ENCODE measurements around the gene NUCB1. TPM values are rescaled to one million over a fixed set of nuclear protein-coding genes. Genes with fewer than 3 reads are reported as not detected.

NUCB1 gene
- total RNA-seq, 1 donor from 2014 or later: 246 TPM

GRCh38 chr19:48953141-48953540 lies 53.0 kb downstream of the NUCB1 start:
- DNase-seq (ENCODE audit: missing footprints) (no peak), ATAC-seq (no peak)
- intact Hi-C loops (cut with DNase I): loop anchor here (5.0 kb wide), 1 partner anchor 51 kb away; the partner anchor contains the start of gene NUCB1

- DNase-seq (ENCODE audit: missing footprints): no peak
- intact Hi-C loops (cut with DNase I): loop anchor here (5.0 kb wide), 1 partner anchor 52 kb away; the partner anchor contains the start of gene NUCB1
- ATAC-seq: no peak
These were observed 54.0 kb downstream of the NUCB1 start for GRCh38 chr19:48953990-48954594.

GRCh38 chr19:48954595-48955307 lies 54.6 kb downstream of the NUCB1 start, which contains the start of gene BAX:
TSS of gene BAX (plus strand) at chr19:48954875. CDS start at chr19:48954929, 54 bp downstream.
- peak; percentile 98 for DNase-seq (ENCODE audit: missing footprints)
- ATAC-seq: peak; percentile 94
- intact Hi-C loops (cut with DNase I): loop anchor here (5.0 kb wide), 1 partner anchor 52 kb away; the partner anchor contains the start of gene NUCB1

GRCh38 chr19:48955308-48955958 lies 55.3 kb downstream of the NUCB1 start:
- no peak for ATAC-seq
- DNase-seq (ENCODE audit: missing footprints): no peak
- intact Hi-C loops (cut with DNase I): no loop called here

- ATAC-seq: no peak
- intact Hi-C loops (cut with DNase I): no loop called here
- no peak for DNase-seq (ENCODE audit: missing footprints)
These were observed 57.9 kb downstream of the NUCB1 start for GRCh38 chr19:48958006-48958405.

GRCh38 chr19:48959341-48960239 lies 59.5 kb downstream of the NUCB1 start:
- DNase-seq (ENCODE audit: missing footprints): no peak
- ATAC-seq: no peak
- intact Hi-C loops (cut with DNase I): no loop called here

- DNase-seq (ENCODE audit: missing footprints) (no peak), ATAC-seq (no peak)
- intact Hi-C loops (cut with DNase I): no loop called here
These were observed 61.0 kb downstream of the NUCB1 start for GRCh38 chr19:48961051-48961649.

- intact Hi-C loops (cut with DNase I): no loop called here
- ATAC-seq (no peak), DNase-seq (ENCODE audit: missing footprints) (no peak)
These were observed 61.5 kb downstream of the NUCB1 start for GRCh38 chr19:48961673-48962028.

GRCh38 chr19:48962029-48962848 lies 62.1 kb downstream of the NUCB1 start:
- intact Hi-C loops (cut with DNase I): no loop called here
- ATAC-seq (no peak), DNase-seq (ENCODE audit: missing footprints) (peak; percentile 85)

GRCh38 chr19:48962849-48963165 lies 62.7 kb downstream of the NUCB1 start:
- no peak for DNase-seq (ENCODE audit: missing footprints)
- intact Hi-C loops (cut with DNase I): no loop called here
- ATAC-seq: no peak

GRCh38 chr19:48963371-48964204 lies 63.5 kb downstream of the NUCB1 start:
- DNase-seq (ENCODE audit: missing footprints) (peak; percentile 89), ATAC-seq (peak; percentile 9)
- intact Hi-C loops (cut with DNase I): loop anchor here (2.0 kb wide), 2 partner anchors 29 to 91 kb away; partner anchors contain the start of genes GYS1, PPP1R15A and RUVBL2

GRCh38 chr19:48964205-48965039 lies 64.3 kb downstream of the NUCB1 start:
- no peak for ATAC-seq
- intact Hi-C loops (cut with DNase I): loop anchor here (2.0 kb wide), 2 partner anchors 28 to 92 kb away; partner anchors contain the start of genes GYS1, PPP1R15A and RUVBL2
- DNase-seq (ENCODE audit: missing footprints): no peak

GRCh38 chr19:48965040-48965805 lies 65.1 kb downstream of the NUCB1 start, which contains the start of gene FTL:
TSS of gene FTL (plus strand) at chr19:48965309. CDS start at chr19:48965508, 199 bp downstream.
- intact Hi-C loops (cut with DNase I): loop anchor here (2.0 kb wide), 2 partner anchors 28 to 92 kb away; partner anchors contain the start of genes GYS1, PPP1R15A and RUVBL2
- ATAC-seq: peak; percentile 89
- peak; percentile 99 for DNase-seq (ENCODE audit: missing footprints)

- peak; percentile 60 for ATAC-seq
- intact Hi-C loops (cut with DNase I): loop anchor here (2.0 kb wide), 2 partner anchors 27 to 93 kb away; partner anchors contain the start of genes GYS1, PPP1R15A and RUVBL2
- peak; percentile 96 for DNase-seq (ENCODE audit: missing footprints)
These were observed 65.9 kb downstream of the NUCB1 start for GRCh38 chr19:48965806-48966540.
